Measurements from ENCODE around the gene MAGEB1.

The MAGEB1 gene

GRCh38 chrX:30296408-30297254, 49.7 kb downstream of the MAGEB1 start:
- no peak for DNase-seq (ENCODE audit: low read depth in 2 of 2)

DNA sequence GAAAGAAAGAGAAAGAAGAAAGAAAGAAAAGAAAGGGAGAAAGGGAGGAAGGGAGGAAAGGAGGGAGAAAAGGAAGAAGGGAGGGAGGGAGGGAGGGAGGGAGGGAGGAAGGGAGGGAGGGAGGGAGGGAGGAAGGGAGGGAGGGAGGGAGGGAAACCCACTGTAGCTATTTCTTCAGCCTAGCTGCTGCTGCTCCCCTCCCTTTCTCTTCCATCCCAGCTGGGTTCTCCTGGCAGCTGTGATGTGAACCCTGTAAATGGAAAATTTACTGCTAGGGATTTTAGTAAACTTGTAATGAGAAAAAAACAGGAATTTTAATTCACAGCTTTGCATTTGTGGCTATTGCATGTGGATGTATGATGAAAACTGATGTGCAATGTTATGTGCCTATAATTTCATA, 54.3 kb downstream of the MAGEB1 start:
- no peak for DNase-seq (ENCODE audit: low read depth in 2 of 2)

All from stimulated activated CD4-positive, alpha-beta T cell treated with anti-CD3 and anti-CD28 coated beads, Interleukin-4, amount 100 ng/mL, for 48 hours (primary cell).